HepG2 (cell line): ENCODE data around the gene C11orf24. TPM values are rescaled to one million over a fixed set of nuclear protein-coding genes. Genes with fewer than 3 reads are reported as not detected.
A peak's percentile ranks its signal among the peaks of the same experiment; 100 is the strongest.

Experiments
- EZH2 ChIP-seq: conservative IDR thresholded peaks from 2 replicates; pipeline ENCODE4 v1.6.1; 2012; ENCODE audit warnings: mild to moderate bottlenecking, low read depth, low read length, moderate library complexity
- GRHL1 ChIP-seq: sonication (generic); formaldehyde crosslinking; conservative IDR thresholded peaks from 2 replicates; pipeline ENCODE4 v1.8.0; 2022; ENCODE audit warnings: missing genetic modification reagents
- GZF1 ChIP-seq: sonication (generic); formaldehyde crosslinking; IDR thresholded peaks from 2 replicates; pipeline ENCODE4 v1.5.1; 2020; ENCODE audit warnings: mild to moderate bottlenecking, missing genetic modification reagents
- JUNB ChIP-seq: sonication (generic); formaldehyde crosslinking; IDR thresholded peaks from 2 replicates; pipeline ENCODE4 v1.8.0; 2022; ENCODE audit warnings: missing genetic modification reagents, mild to moderate bottlenecking, borderline replicate concordance
- KDM5B ChIP-seq: sonication (generic); formaldehyde crosslinking; IDR thresholded peaks from 2 replicates; pipeline ENCODE4 v1.4.0; 2020; ENCODE audit warnings: missing genetic modification reagents, mild to moderate bottlenecking, borderline replicate concordance
- MED1 ChIP-seq: sonication (generic); formaldehyde crosslinking; IDR thresholded peaks from 2 replicates; pipeline ENCODE4 v1.4.0; 2020; ENCODE audit warnings: missing genetic modification reagents
- NFYC ChIP-seq: IDR thresholded peaks from 2 replicates; pipeline ENCODE4 v1.6.1; 2016; ENCODE audit warnings: missing genetic modification reagents, missing compliant biosample characterization
- PAXIP1 ChIP-seq: sonication (generic); formaldehyde crosslinking; conservative IDR thresholded peaks from 2 replicates; pipeline ENCODE4 v1.4.0; 2020; ENCODE audit warnings: mild to moderate bottlenecking, missing genetic modification reagents, moderate library complexity
- TBP ChIP-seq: sonication (generic); formaldehyde crosslinking; IDR thresholded peaks from 2 replicates; pipeline ENCODE4 v1.5.0; 2020; ENCODE audit warnings: missing genetic modification reagents
- TRAFD1 ChIP-seq: sonication (generic); formaldehyde crosslinking; IDR thresholded peaks from 2 replicates; pipeline ENCODE4 v1.5.1; 2020; ENCODE audit warnings: missing genetic modification reagents, mild to moderate bottlenecking, borderline replicate concordance
- ZBTB39 ChIP-seq: sonication (generic); formaldehyde crosslinking; IDR thresholded peaks from 2 replicates; pipeline ENCODE4 v1.5.0; 2020; ENCODE audit warnings: missing genetic modification reagents
- ZNF230 ChIP-seq: sonication (generic); formaldehyde crosslinking; IDR thresholded peaks from 2 replicates; pipeline ENCODE4 v1.4.0; 2020; ENCODE audit warnings: mild to moderate bottlenecking, missing genetic modification reagents
- ZNF235 ChIP-seq: sonication (generic); formaldehyde crosslinking; IDR thresholded peaks from 2 replicates; pipeline ENCODE4 v1.8.1; 2023; ENCODE audit warnings: mild to moderate bottlenecking, missing genetic modification reagents, borderline replicate concordance
- ZNF496 ChIP-seq: sonication (generic); formaldehyde crosslinking; IDR thresholded peaks from 2 replicates; pipeline ENCODE4 v1.8.1; 2023; ENCODE audit warnings: mild to moderate bottlenecking, moderate library complexity, missing genetic modification reagents; ENCODE audit not compliant: insufficient replicate concordance
- ZNF607 ChIP-seq: sonication (generic); formaldehyde crosslinking; IDR thresholded peaks from 2 replicates; pipeline ENCODE4 v1.5.1; 2020; ENCODE audit warnings: missing genetic modification reagents, mild to moderate bottlenecking, borderline replicate concordance
- ZNF616 ChIP-seq: sonication (generic); formaldehyde crosslinking; IDR thresholded peaks from 2 replicates; pipeline ENCODE4 v1.5.0; 2020; ENCODE audit warnings: low read depth, mild to moderate bottlenecking, missing genetic modification reagents
- ZNF672 ChIP-seq: sonication (generic); formaldehyde crosslinking; IDR thresholded peaks from 2 replicates; pipeline ENCODE4 v1.8.1; 2022; ENCODE audit warnings: missing genetic modification reagents
- polyA plus RNA-seq, 8 experiments: library from polyadenylated mRNA; depleted of rRNA in 3 of 8; stranded (reverse) in 7 of 8; unstranded in 1 of 8; fragments of >200 nt; fragmentation: Illumina TruSeq in 4 of 8; extraction: Trizol in 4 of 8; gene quantifications; 2 replicates each; pipeline versions ENCODE4 v1.2.1 to v1.2.3, GENCODE V29; 2011 to 2016; ENCODE audit warnings: low read depth in 4 of 8, missing spikeins in 1 of 8, mixed read lengths in 1 of 8; ENCODE audit not compliant: insufficient read depth in 1 of 8
- total RNA-seq, 5 experiments: library from RNA; depleted of rRNA; stranded (reverse); fragments of >200 nt; fragmentation: Illumina TruSeq; extraction: Trizol; gene quantifications; 2 replicates each; pipeline ENCODE4 v1.2.3, GENCODE V29; 2016; ENCODE audit warnings: low read depth in 1 of 5
- TF ChIP-seq, protein P1 (sequence below): sonication (generic); formaldehyde crosslinking; IDR thresholded peaks from 2 replicates; pipeline ENCODE4 v1.5.1; 2020; ENCODE audit warnings: mild to moderate bottlenecking, missing genetic modification reagents, borderline replicate concordance

Gene C11orf24
- total and polyA plus RNA-seq, 2 of the 13 experiments (the other 11 are each of a cell fraction or from before 2014, with no cell fraction given): 52.9 to 55.5 TPM

- no peak for TF ChIP-seq TRAFD1 (CRISPR knock-in tag)
- no peak for TF ChIP-seq ZNF672 (CRISPR knock-in tag)
- no peak for TF ChIP-seq ZNF496 (CRISPR knock-in tag)
- peak; percentile 72 for TF ChIP-seq ZNF607 (CRISPR knock-in tag)
- TF ChIP-seq ZNF230 (CRISPR knock-in tag): no peak
- no peak for TF ChIP-seq EZH2
- no peak for TF ChIP-seq ZBTB39 (CRISPR knock-in tag)
- peak; percentile 80 for TF ChIP-seq MED1
- TF ChIP-seq GZF1 (CRISPR knock-in tag): no peak
- TF ChIP-seq ZNF616 (CRISPR knock-in tag): peak; percentile 78; the same call in 1 of the 2 replicates
- no peak for TF ChIP-seq JUNB (CRISPR knock-in tag)
- TF ChIP-seq TBP (CRISPR knock-in tag): no peak
- 0 out of 2 replicates have a peak, but pooled peaks have one; percentile 13 for TF ChIP-seq ZNF235
- TF ChIP-seq, protein P1, sequence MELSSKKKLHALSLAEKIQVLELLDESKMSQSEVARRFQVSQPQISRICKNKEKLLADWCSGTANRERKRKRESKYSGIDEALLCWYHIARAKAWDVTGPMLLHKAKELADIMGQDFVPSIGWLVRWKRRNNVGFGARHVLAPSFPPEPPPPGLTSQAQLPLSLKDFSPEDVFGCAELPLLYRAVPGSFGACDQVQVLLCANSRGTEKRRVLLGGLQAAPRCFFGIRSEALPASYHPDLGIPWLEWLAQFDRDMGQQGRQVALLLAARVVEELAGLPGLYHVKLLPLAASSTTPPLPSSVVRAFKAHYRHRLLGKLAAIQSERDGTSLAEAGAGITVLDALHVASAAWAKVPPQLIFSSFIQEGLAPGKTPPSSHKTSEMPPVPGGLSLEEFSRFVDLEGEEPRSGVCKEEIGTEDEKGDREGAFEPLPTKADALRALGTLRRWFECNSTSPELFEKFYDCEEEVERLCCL: no peak
- TF ChIP-seq KDM5B: peak; percentile 79
- TF ChIP-seq GRHL1 (CRISPR knock-in tag): no peak
- TF ChIP-seq PAXIP1 (CRISPR knock-in tag): peak; percentile 46; the same call in 1 of the 2 replicates
- TF ChIP-seq NFYC (CRISPR knock-in tag): peak; percentile 63; the same call in 1 of the 2 replicates
Measured at GRCh38 chr11:68271781-68272608, at the start of gene C11orf24 (continued).
